HUES64 (cell line): ENCODE data around the gene FLOT1.

ENCODE experiments used
- H3K27ac ChIP-seq: 2 replicates; pipeline ENCODE4 v1.7.0; 2013; ENCODE audit warnings: low read depth, low read length, inconsistent platforms
- H3K27me3 ChIP-seq: 2 replicates; pipeline ENCODE4 v1.6.1; 2013; ENCODE audit warnings: mild to moderate bottlenecking, low read length; ENCODE audit not compliant: insufficient read depth
- H3K36me3 ChIP-seq: 2 replicates; pipeline ENCODE4 v1.6.1; 2013; ENCODE audit warnings: mild to moderate bottlenecking, low read length; ENCODE audit not compliant: insufficient read depth
- H3K4me1 ChIP-seq: 2 replicates; pipeline ENCODE4 v1.6.1; 2013; ENCODE audit warnings: mild to moderate bottlenecking, low read length, moderate library complexity; ENCODE audit not compliant: insufficient read depth
- H3K4me3 ChIP-seq: 2 replicates; pipeline ENCODE4 v1.5.1; 2013; ENCODE audit warnings: mild to moderate bottlenecking, low read length, moderate library complexity
- H3K9ac ChIP-seq: 2 replicates; pipeline ENCODE4 v1.6.1; 2013; ENCODE audit warnings: mild to moderate bottlenecking, low read depth, low read length
- H3K9me3 ChIP-seq: 2 replicates; pipeline ENCODE4 v1.6.1; 2013; ENCODE audit warnings: low read depth, low read length; ENCODE audit not compliant: insufficient read depth
- WGBS: fragments of 150-250, 120-280 bp; methylation state at CpG from one replicate; pipeline ENCODE4 v1.1.7; 2013; ENCODE audit warnings: missing lambda C conversion rate; 5-methylcytosine and 5-hydroxymethylcytosine counted together

Gene FLOT1

GRCh38 chr6:30711758-30712380 is 30.6 kb downstream of the FLOT1 start:
- WGBS = 100% methylated on average over 1 of the region's 1 CpG
- H3K4me3 ChIP-seq = no peak overlapping the region
- no peak overlapping the region for H3K27ac ChIP-seq
- no peaks in the 10 kb centered on the region for H3K27me3 ChIP-seq
- no peaks in the 10 kb centered on the region for H3K9me3 ChIP-seq
- H3K36me3 ChIP-seq = peaks cover 82% of the 10 kb centered on the region
- no peak overlapping the region for H3K9ac ChIP-seq
- no peaks in the 10 kb centered on the region for H3K4me1 ChIP-seq

- Histone ChIP-seq H3K4me1 (no peaks in the 10 kb centered on the region), H3K27me3 (no peaks in the 10 kb centered on the region), H3K9me3 (no peaks in the 10 kb centered on the region), H3K27ac (no peak overlapping the region), H3K4me3 (no peak overlapping the region), H3K9ac (no peak overlapping the region), H3K36me3 (peaks cover 92% of the 10 kb centered on the region)
- WGBS = 100% methylated on average over 2 of the region's 2 CpGs
Measured at GRCh38 chr6:30709101-30709868, 33.2 kb downstream of the FLOT1 start.

GRCh38 chr6:30707281-30707850 is 35.1 kb downstream of the FLOT1 start:
- Histone ChIP-seq H3K9ac (no peak overlapping the region), H3K4me3 (no peak overlapping the region), H3K4me1 (no peaks in the 10 kb centered on the region), H3K36me3 (peaks cover 92% of the 10 kb centered on the region), H3K9me3 (no peaks in the 10 kb centered on the region), H3K27ac (no peak overlapping the region), H3K27me3 (no peaks in the 10 kb centered on the region)
- WGBS = 88% methylated on average over 6 of the region's 6 CpGs

- no peaks in the 10 kb centered on the region for H3K9me3 ChIP-seq
- WGBS = 94% methylated on average over 4 of the region's 4 CpGs
- H3K4me3 ChIP-seq = no peak overlapping the region
- no peak overlapping the region for H3K9ac ChIP-seq
- no peaks in the 10 kb centered on the region for H3K27me3 ChIP-seq
- peaks cover 86% of the 10 kb centered on the region for H3K36me3 ChIP-seq
- H3K4me1 ChIP-seq = no peaks in the 10 kb centered on the region
- no peak overlapping the region for H3K27ac ChIP-seq
Measured at GRCh38 chr6:30705620-30706019, 36.9 kb downstream of the FLOT1 start.

GRCh38 chr6:30703821-30704220 is 38.7 kb downstream of the FLOT1 start:
- Histone ChIP-seq H3K4me3 (no peak overlapping the region), H3K27me3 (no peaks in the 10 kb centered on the region), H3K9ac (no peak overlapping the region), H3K27ac (no peak overlapping the region), H3K9me3 (no peaks in the 10 kb centered on the region), H3K4me1 (no peaks in the 10 kb centered on the region; the same call in 1 of the 2 replicates), H3K36me3 (peaks cover 83% of the 10 kb centered on the region)
- 96% methylated on average over 4 of the region's 4 CpGs for WGBS

- H3K4me1 ChIP-seq = no peaks in the 10 kb centered on the region; the same call in 1 of the 2 replicates
- H3K27me3 ChIP-seq = no peaks in the 10 kb centered on the region
- no peak overlapping the region for H3K27ac ChIP-seq
- peaks cover 75% of the 10 kb centered on the region for H3K36me3 ChIP-seq
- WGBS = 98% methylated on average over 10 of the region's 10 CpGs
- H3K9me3 ChIP-seq = no peaks in the 10 kb centered on the region
- no peak overlapping the region for H3K4me3 ChIP-seq
- H3K9ac ChIP-seq = no peak overlapping the region
Measured at GRCh38 chr6:30703011-30703410, 39.5 kb downstream of the FLOT1 start.

- Histone ChIP-seq H3K9me3 (no peaks in the 10 kb centered on the region), H3K27me3 (no peaks in the 10 kb centered on the region), H3K4me3 (no peak overlapping the region), H3K27ac (0 out of 2 replicates have a peak overlapping the region, but pooled peaks have one; percentile 18), H3K9ac (no peak overlapping the region), H3K36me3 (peaks cover 54% of the 10 kb centered on the region), H3K4me1 (no peaks in the 10 kb centered on the region; the same call in 1 of the 2 replicates)
- 60% methylated on average over 4 of the region's 4 CpGs for WGBS
Measured at GRCh38 chr6:30700340-30700739, 42.1 kb downstream of the FLOT1 start.

- H3K27ac ChIP-seq = no peak overlapping the region
- H3K27me3 ChIP-seq = no peaks in the 10 kb centered on the region
- peaks cover 3% of the 10 kb centered on the region; the same call in 1 of the 2 replicates for H3K4me1 ChIP-seq
- H3K4me3 ChIP-seq = no peak overlapping the region
- WGBS = 92% methylated on average over 5 of the region's 5 CpGs
- no peaks in the 10 kb centered on the region for H3K9me3 ChIP-seq
- peaks cover 18% of the 10 kb centered on the region for H3K36me3 ChIP-seq
- H3K9ac ChIP-seq = no peak overlapping the region
Measured at GRCh38 chr6:30696432-30696831, 46.1 kb downstream of the FLOT1 start.

- peaks cover 15% of the 10 kb centered on the region; the same call in 1 of the 2 replicates for H3K4me1 ChIP-seq
- 45% methylated on average over 4 of the region's 8 CpGs for WGBS
- H3K9ac ChIP-seq = peak overlapping the region; percentile 39; the same call in 1 of the 2 replicates
- H3K9me3 ChIP-seq = no peaks in the 10 kb centered on the region
- no peaks in the 10 kb centered on the region for H3K36me3 ChIP-seq
- peak overlapping the region; percentile 86 for H3K4me3 ChIP-seq
- no peaks in the 10 kb centered on the region for H3K27me3 ChIP-seq
- peak overlapping the region; percentile 43; the same call in 1 of the 2 replicates for H3K27ac ChIP-seq
Measured at GRCh38 chr6:30691208-30691847, 51.2 kb downstream of the FLOT1 start.

GRCh38 chr6:30690403-30691207 is 51.9 kb downstream of the FLOT1 start, which contains the start of gene NRM:
TSS of gene NRM (minus strand) at chr6:30690984. CDS start at chr6:30690974, 10 bp downstream.
- no peaks in the 10 kb centered on the region for H3K27me3 ChIP-seq
- H3K9me3 ChIP-seq = no peaks in the 10 kb centered on the region
- peak within 1 kb of the TSS; percentile 79; the same call in 1 of the 2 replicates for H3K27ac ChIP-seq
- peak within 1 kb of the TSS; percentile 65; the same call in 1 of the 2 replicates for H3K9ac ChIP-seq
- H3K4me1 ChIP-seq = peaks cover 16% of the 10 kb centered on the region; the same call in 1 of the 2 replicates
- H3K36me3 ChIP-seq = no peaks in the 10 kb centered on the region
- WGBS = under 1% methylated on average over 40 of the region's 40 CpGs
- H3K4me3 ChIP-seq = peak within 1 kb of the TSS; percentile 86
